GM12865 (cell line): ENCODE measurements around the gene PITX3.

Experiments
- DNase-seq: peaks from one replicate; pipeline ENCODE4 v3.0.0; 2010; ENCODE audit warnings: low read depth
- H3K4me3 ChIP-seq: 2 replicates; pipeline ENCODE4 v1.5.1; 2011; ENCODE audit warnings: mild to moderate bottlenecking, low read depth, low read length, control low read depth
- TF ChIP-seq, protein P1 (sequence below): IDR thresholded peaks from 2 replicates; pipeline ENCODE4 v1.5.1; 2011; ENCODE audit warnings: low read length, control low read depth, low read depth, inconsistent platforms; ENCODE audit not compliant: insufficient read depth; ENCODE audit errors: missing control alignments

PITX3 gene

DNA sequence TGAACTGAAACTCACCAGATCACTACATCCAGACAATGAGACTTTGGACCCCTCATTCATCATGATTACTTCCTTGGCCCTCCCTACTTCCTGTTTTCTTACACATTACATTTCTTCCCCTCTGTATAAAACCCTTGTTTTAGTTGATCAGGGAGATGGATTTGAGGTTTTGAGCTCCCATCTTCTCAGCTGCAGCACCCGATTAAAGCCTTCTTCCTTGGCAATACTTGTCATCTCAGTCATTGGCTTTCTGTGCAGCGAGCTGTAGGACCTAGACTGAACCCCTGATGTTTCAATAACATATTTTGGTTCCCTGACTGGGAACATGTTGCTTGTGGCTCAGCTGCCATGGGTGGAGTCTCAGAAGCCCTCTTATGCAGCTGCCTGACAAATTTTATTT is 56.0 kb downstream of the PITX3 start:
- H3K4me3 ChIP-seq: no peak overlapping the region
- DNase-seq: no peak
- TF ChIP-seq, protein P1, sequence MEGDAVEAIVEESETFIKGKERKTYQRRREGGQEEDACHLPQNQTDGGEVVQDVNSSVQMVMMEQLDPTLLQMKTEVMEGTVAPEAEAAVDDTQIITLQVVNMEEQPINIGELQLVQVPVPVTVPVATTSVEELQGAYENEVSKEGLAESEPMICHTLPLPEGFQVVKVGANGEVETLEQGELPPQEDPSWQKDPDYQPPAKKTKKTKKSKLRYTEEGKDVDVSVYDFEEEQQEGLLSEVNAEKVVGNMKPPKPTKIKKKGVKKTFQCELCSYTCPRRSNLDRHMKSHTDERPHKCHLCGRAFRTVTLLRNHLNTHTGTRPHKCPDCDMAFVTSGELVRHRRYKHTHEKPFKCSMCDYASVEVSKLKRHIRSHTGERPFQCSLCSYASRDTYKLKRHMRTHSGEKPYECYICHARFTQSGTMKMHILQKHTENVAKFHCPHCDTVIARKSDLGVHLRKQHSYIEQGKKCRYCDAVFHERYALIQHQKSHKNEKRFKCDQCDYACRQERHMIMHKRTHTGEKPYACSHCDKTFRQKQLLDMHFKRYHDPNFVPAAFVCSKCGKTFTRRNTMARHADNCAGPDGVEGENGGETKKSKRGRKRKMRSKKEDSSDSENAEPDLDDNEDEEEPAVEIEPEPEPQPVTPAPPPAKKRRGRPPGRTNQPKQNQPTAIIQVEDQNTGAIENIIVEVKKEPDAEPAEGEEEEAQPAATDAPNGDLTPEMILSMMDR: no peak

DNA sequence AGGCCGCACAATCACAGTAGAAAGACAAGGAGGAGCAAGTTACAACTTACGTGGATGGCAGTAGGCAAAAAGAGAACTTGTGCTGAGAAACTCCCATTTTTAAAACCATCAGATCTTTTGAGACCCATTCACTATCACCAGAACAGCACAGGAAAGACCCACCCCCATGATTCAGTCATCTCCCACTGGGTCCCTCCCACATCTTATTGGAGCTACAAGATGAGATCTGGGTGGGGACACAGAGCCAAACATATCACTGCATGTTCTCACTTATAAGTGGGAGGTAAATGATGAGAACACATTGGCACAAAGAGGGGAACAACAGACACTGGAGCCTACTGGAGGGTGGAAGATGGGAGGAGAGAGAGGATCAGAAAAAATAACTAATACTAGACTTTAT is 56.7 kb downstream of the PITX3 start:
- TF ChIP-seq, protein P1: no peak
- no peak for DNase-seq

More for the DNA sequence above, 56.7 kb downstream of the PITX3 start:
- H3K4me3 ChIP-seq: no peak overlapping the region
